Left lung (tissue), 10 donors: ENCODE data around the gene ADORA2B. TPM values are rescaled to one million over a fixed set of nuclear protein-coding genes. Genes with fewer than 3 reads are reported as not detected.

Experiments
- ATAC-seq: fragments of 200-7000 bp; cut with Tn5 transposase; one replicate; pipeline ENCODE4 v1.9.1; 2020; ENCODE audit warnings: moderate library complexity
- DNase-seq, 4 donors: peaks; one replicate each; pipeline ENCODE4 v3.0.0-alpha.2; 2013 to 2020
- H3K27ac ChIP-seq, 2 donors: fragments of 200-600 bp; sonication (generic) in 1 of 2; one replicate each; pipeline versions ENCODE4 v1.5.0 to v1.8.0; 2020 to 2021
- H3K27me3 ChIP-seq, 2 donors: fragments of 200-600 bp; sonication (generic) in 1 of 2; one replicate each; pipeline versions ENCODE4 v1.5.0 to v1.8.0; 2020 to 2021
- H3K36me3 ChIP-seq, 2 donors: fragments of 200-600 bp; sonication (generic) in 1 of 2; one replicate each; pipeline versions ENCODE4 v1.5.0 to v1.8.0; 2020 to 2021
- H3K4me1 ChIP-seq, 2 donors: fragments of 200-600 bp; one replicate each; pipeline ENCODE4 v1.8.0; 2021
- H3K4me3 ChIP-seq, 2 donors: fragments of 200-600 bp; sonication (generic) in 1 of 2; one replicate each; pipeline versions ENCODE4 v1.5.0 to v1.8.0; 2020 to 2021; ENCODE audit warnings: mild to moderate bottlenecking in 1 of 2
- H3K9me3 ChIP-seq, 2 donors: fragments of 200-600 bp; sonication (generic) in 1 of 2; one replicate each; pipeline versions ENCODE4 v1.5.0 to v1.8.0; 2020 to 2021
- intact Hi-C, 2 donors: fragments of 100-400 bp; cut with DNase I; formaldehyde crosslinking; loops; one replicate each; pipeline versions ENCODE4 v1.11.2 to v1.14.2; 2022
- polyA plus RNA-seq, 6 donors: library from polyadenylated mRNA; unstranded; fragments of 120-200 nt; gene quantifications; one replicate each; pipeline ENCODE4 v1.2.1, GENCODE V29; 2013; ENCODE audit not compliant: insufficient read length in 6 of 6
- total RNA-seq, 2 donors: library from RNA; stranded (reverse); fragmentation: NEBNext Ultra II Directional; extraction: Animal tissue kit (Norgen Biotek cat#: 25700); gene quantifications; one replicate each; pipeline ENCODE4 v1.2.1, GENCODE V29; 2021
- TF ChIP-seq, protein P1 (sequence below), 2 donors: fragments of 200-600 bp; sonication (generic) in 1 of 2; IDR thresholded peaks; one replicate each; pipeline versions ENCODE4 v1.5.0 to v1.8.0; 2021; ENCODE audit warnings: antibody characterized with exemption in 2 of 2
- donor health status: DM: no; HTN: yes; CAD: no.
- donor health status: DM: no; HTN: no; CAD: no.

ADORA2B gene
- total and polyA plus RNA-seq, 8 donors = 2.3 to 12.2 (median 6.3) TPM

DNA sequence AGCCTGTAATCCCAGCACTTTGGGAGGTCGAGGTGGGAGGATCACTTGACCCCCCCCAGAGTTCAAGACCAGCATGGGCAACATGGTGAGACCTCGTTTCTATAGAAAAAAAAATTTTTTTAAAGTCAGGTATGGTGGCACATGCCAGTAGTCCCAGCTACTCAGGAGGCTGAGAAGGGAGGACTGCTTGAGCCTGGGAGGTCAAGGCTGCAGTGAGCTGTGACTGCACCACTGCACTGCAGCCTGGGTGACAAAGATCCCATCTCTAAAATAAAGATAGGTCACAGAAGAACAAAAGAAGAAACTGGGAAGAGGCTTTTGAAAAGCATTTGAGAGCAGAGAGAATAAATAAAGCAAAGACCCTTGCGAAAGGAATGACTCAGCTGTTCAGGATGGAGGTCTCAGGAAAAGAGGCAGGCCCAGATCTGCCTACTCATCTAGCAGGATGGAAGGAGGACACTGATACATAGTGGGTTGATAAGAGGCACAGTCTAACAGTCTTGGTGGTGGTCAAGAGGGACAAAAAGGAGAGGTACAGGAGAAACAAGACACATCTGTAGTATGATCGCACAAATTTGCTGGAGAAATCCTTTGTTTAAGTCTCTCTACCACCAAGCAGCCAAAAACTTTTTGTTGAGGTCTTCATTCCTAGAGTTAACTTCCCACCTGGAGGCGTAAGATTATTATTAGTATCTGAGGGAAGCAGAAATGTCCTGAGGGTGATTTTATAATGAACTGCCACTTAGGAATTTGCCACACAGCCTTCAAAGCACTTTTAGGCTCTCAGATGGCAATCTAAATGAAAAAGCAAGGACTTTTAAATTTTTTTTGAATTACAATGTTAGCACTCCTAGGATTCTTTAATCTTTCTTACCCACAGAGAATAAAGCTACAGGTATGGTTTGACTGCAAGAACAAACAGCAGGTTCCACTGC lies 37.0 kb downstream of the ADORA2B start:
- no peak for DNase-seq
- peaks cover 0 to 16% of the 10 kb centered on the region in 2 donors for H3K4me1 ChIP-seq
- intact Hi-C loops = no loop called here
- no peaks in the 10 kb centered on the region for H3K27me3 ChIP-seq
- TF ChIP-seq, protein P1, sequence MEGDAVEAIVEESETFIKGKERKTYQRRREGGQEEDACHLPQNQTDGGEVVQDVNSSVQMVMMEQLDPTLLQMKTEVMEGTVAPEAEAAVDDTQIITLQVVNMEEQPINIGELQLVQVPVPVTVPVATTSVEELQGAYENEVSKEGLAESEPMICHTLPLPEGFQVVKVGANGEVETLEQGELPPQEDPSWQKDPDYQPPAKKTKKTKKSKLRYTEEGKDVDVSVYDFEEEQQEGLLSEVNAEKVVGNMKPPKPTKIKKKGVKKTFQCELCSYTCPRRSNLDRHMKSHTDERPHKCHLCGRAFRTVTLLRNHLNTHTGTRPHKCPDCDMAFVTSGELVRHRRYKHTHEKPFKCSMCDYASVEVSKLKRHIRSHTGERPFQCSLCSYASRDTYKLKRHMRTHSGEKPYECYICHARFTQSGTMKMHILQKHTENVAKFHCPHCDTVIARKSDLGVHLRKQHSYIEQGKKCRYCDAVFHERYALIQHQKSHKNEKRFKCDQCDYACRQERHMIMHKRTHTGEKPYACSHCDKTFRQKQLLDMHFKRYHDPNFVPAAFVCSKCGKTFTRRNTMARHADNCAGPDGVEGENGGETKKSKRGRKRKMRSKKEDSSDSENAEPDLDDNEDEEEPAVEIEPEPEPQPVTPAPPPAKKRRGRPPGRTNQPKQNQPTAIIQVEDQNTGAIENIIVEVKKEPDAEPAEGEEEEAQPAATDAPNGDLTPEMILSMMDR (IDR thresholded peaks at IDR 0.05) = no peak
- ATAC-seq = no peak
- H3K9me3 ChIP-seq = no peaks in the 10 kb centered on the region
- H3K27ac ChIP-seq = no peak overlapping the region
- no peak overlapping the region for H3K4me3 ChIP-seq
- H3K36me3 ChIP-seq = peaks cover 0 to 86% of the 10 kb centered on the region in 2 donors

DNA sequence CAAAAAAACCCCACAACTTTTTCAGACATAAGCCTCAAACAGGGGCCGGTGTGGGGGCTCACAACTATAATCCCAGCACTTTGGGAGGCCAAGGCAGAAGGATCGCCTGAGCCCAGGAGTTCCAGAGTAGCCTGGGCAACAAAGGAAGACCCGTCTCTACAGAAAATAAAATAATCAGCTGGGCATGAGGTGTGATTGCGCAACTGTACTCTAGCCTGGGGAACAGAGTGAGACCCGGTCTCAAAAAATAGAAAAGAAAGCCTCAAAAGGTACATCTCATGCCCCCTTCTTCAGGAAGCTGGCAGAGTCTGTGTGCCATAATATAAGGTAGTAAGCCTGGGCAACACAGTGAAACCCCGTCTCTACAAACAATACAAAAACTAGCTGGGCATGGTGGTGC lies 51.4 kb downstream of the ADORA2B start:
- H3K27me3 ChIP-seq = no peaks in the 10 kb centered on the region
- H3K9me3 ChIP-seq = no peaks in the 10 kb centered on the region
- ATAC-seq (no peak), DNase-seq (no peak)
- TF ChIP-seq, protein P1 (IDR thresholded peaks at IDR 0.05) = no peak
- H3K36me3 ChIP-seq = peaks cover 0 to 31% of the 10 kb centered on the region in 2 donors
- intact Hi-C loops = no loop called here
- H3K4me1 ChIP-seq = peaks cover 13 to 53% of the 10 kb centered on the region in 2 donors
- no peak overlapping the region for H3K4me3 ChIP-seq
- no peak overlapping the region for H3K27ac ChIP-seq

DNA sequence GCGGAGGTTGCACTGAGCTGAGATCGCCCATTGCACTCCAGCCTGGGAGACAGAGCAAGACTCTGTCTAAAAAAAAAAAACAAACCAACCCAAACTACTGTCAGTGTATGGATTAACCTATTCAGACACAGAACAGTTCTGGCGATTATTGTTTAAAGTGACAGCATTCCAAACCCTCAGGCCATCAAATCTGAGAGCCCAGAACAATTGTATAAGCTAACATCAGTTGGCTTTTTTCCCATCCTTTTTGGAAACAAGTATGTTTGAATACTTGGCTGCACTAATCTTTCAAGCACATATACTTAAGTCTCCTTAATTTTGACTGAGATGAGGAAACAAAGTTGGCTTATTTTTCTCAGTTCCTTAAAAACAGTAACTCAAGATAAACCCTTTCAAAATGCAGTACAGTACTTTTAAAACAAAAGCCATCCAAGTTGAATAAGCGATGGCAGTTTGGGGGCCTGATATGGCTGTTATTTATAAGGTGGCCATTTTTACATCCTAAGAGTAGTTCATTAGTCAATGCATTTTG lies 53.2 kb downstream of the ADORA2B start:
- H3K4me3 ChIP-seq = peak overlapping the region in 1 of 2 donors; percentile 86
- H3K27ac ChIP-seq = peak overlapping the region; percentile 94 to 98
- DNase-seq (peak in 1 of 4 donors; percentile 26), ATAC-seq (no peak)
- peaks cover 13 to 61% of the 10 kb centered on the region in 2 donors for H3K4me1 ChIP-seq
- no peaks in the 10 kb centered on the region for H3K9me3 ChIP-seq
- intact Hi-C loops = no loop called here
- no peaks in the 10 kb centered on the region for H3K27me3 ChIP-seq
- TF ChIP-seq, protein P1 (IDR thresholded peaks at IDR 0.05) = no peak
- H3K36me3 ChIP-seq = peaks cover 0 to 31% of the 10 kb centered on the region in 2 donors

DNA sequence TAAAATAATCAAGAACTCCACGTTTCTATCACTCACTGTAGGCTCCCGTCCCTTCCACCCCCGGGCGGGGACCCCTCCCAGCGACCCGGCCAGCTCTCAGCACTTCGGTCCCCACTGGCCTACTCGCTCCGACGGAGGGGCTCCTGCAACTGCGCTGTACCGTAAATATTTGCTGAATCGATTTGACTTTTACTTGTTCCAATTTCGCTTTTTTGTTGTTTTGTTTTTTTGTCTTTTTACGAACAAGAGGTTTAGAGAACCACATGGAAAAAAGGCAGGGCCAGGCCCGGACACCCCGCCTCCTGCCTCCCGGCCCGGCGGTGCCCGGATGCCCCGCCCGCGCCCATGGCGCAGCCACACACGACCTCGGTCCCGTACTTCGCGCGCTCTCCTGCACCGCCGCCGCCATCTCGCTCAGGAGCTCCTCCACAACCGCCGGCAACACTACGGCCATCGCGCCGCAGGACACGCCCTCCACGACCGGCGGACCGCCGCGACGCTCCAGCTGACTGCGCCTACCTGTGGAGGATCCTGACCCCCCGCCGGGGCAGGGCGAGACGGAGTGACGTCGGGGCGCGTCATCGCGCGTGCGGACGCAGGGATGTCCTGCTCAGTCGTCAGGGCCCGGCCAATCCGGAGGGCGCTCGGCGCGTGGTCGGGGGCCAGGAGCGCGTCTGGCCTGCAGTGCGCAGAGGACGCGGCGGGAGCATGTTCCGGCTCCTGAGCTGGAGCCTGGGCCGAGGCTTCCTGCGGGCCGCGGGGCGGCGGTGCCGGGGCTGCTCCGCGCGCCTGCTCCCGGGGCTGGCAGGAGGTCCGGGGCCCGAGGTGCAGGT lies 54.4 kb downstream of the ADORA2B start, which contains the start of the genes TTC19 and ZSWIM7:
Gene TTC19 (plus strand): TSS at position 684 of the 833 bp plus-strand sequence. CDS start 25 bp downstream, at position 709.
Gene ZSWIM7 (minus strand): TSS at position 564 of the 833 bp plus-strand sequence. CDS start 110 bp downstream, at position 454.
- H3K9me3 ChIP-seq = no peaks in the 10 kb centered on the region
- H3K27me3 ChIP-seq = no peaks in the 10 kb centered on the region
- peak within 1 kb of the TSS; percentile 94 to 98 for H3K27ac ChIP-seq
- peaks cover 0 to 38% of the 10 kb centered on the region in 2 donors for H3K36me3 ChIP-seq
- peaks cover 13 to 61% of the 10 kb centered on the region in 2 donors for H3K4me1 ChIP-seq
- peak within 1 kb of the TSS; percentile 65 to 86 for H3K4me3 ChIP-seq
- ATAC-seq (peak; percentile 95), DNase-seq (peak; percentile 95 to 100 (median 98))
- intact Hi-C loops = no loop called here
- TF ChIP-seq, protein P1 (IDR thresholded peaks at IDR 0.05) = peak in 1 of 2 donors; percentile 31
